ENCODE data around the gene SLC1A5. TPM values are rescaled to one million over a fixed set of nuclear protein-coding genes. Genes with fewer than 3 reads are reported as not detected.
"Not testable (repeated sequence)": the region's sequence is repeated elsewhere in the genome, so short reads cannot be mapped to it uniquely, and the experiment has no call there.

The SLC1A5 gene
- total RNA-seq, 3 donors from 2014 or later (not counting 1 experiment from before 2014, with no cell fraction given) = 11.2 to 23.1 (median 18.9) TPM

GRCh38 chr19:46812977-46813838, 24.8 kb upstream of the SLC1A5 start:
- DNase-seq (no peak), ATAC-seq (no peak)
- no peak overlapping the region for H3K4me3 ChIP-seq (ENCODE audit: low read length)
- H3K27ac ChIP-seq (ENCODE audit: low read length) = no peak overlapping the region
- TF ChIP-seq CTCF (IDR thresholded peaks at IDR 0.05) = no peak
- no peaks in the 10 kb centered on the region for H3K36me3 Mint-ChIP-seq
- no peaks in the 10 kb centered on the region for H3K4me1 Mint-ChIP-seq
- intact Hi-C loops (cut with micrococcal nuclease) = no loop called here
- no peak overlapping the region for H3K4me3 Mint-ChIP-seq
- no peaks in the 10 kb centered on the region for H3K36me3 ChIP-seq (ENCODE audit: control insufficient read depth, insufficient read depth, low read length)
- H3K27me3 ChIP-seq (ENCODE audit: control insufficient read depth, insufficient read depth, low read length) = no peaks in the 10 kb centered on the region
- no peaks in the 10 kb centered on the region for H3K9me3 Mint-ChIP-seq
- no peaks in the 10 kb centered on the region for H3K9me3 ChIP-seq (ENCODE audit: control insufficient read depth, insufficient read depth, low read length)
- H3K27ac Mint-ChIP-seq = no peak overlapping the region
- no peaks in the 10 kb centered on the region for H3K4me1 ChIP-seq (ENCODE audit: control insufficient read depth, insufficient read depth, low read length)
- WGBS (ENCODE audit: insufficient coverage) = 83% methylated on average over 24 of the region's 24 CpGs
- H3K27me3 Mint-ChIP-seq (ENCODE audit: low read depth in 2 of 2) = peaks cover 0 to 10% of the 10 kb centered on the region in 2 donors

- no peaks in the 10 kb centered on the region for H3K27me3 Mint-ChIP-seq (ENCODE audit: low read depth in 2 of 2)
- WGBS (ENCODE audit: insufficient coverage) = 88% methylated on average over 13 of the region's 13 CpGs
- H3K4me1 Mint-ChIP-seq = no peaks in the 10 kb centered on the region
- no peaks in the 10 kb centered on the region for H3K9me3 Mint-ChIP-seq
- H3K36me3 Mint-ChIP-seq = no peaks in the 10 kb centered on the region
- H3K36me3 ChIP-seq (ENCODE audit: control insufficient read depth, insufficient read depth, low read length) = no peaks in the 10 kb centered on the region
- intact Hi-C loops (cut with micrococcal nuclease) = no loop called here
- no peak for TF ChIP-seq CTCF (IDR thresholded peaks at IDR 0.05)
- H3K27ac ChIP-seq (ENCODE audit: low read length) = no peak overlapping the region
- no peaks in the 10 kb centered on the region for H3K4me1 ChIP-seq (ENCODE audit: control insufficient read depth, insufficient read depth, low read length)
- no peak for ATAC-seq
- H3K27me3 ChIP-seq (ENCODE audit: control insufficient read depth, insufficient read depth, low read length) = no peaks in the 10 kb centered on the region
- no peak overlapping the region for H3K4me3 ChIP-seq (ENCODE audit: low read length)
- H3K9me3 ChIP-seq (ENCODE audit: control insufficient read depth, insufficient read depth, low read length) = no peaks in the 10 kb centered on the region
- H3K4me3 Mint-ChIP-seq = no peak overlapping the region
- no peak overlapping the region for H3K27ac Mint-ChIP-seq
- DNase-seq = no peak
Measured at GRCh38 chr19:46809534-46810272, 21.3 kb upstream of the SLC1A5 start.

GRCh38 chr19:46806656-46807055, 18.3 kb upstream of the SLC1A5 start:
- H3K27me3 ChIP-seq (ENCODE audit: control insufficient read depth, insufficient read depth, low read length) = no peaks in the 10 kb centered on the region
- no peaks in the 10 kb centered on the region for H3K36me3 Mint-ChIP-seq
- no peaks in the 10 kb centered on the region for H3K9me3 ChIP-seq (ENCODE audit: control insufficient read depth, insufficient read depth, low read length)
- H3K36me3 ChIP-seq (ENCODE audit: control insufficient read depth, insufficient read depth, low read length) = no peaks in the 10 kb centered on the region
- no peak overlapping the region for H3K27ac ChIP-seq (ENCODE audit: low read length)
- no peaks in the 10 kb centered on the region for H3K9me3 Mint-ChIP-seq
- ATAC-seq = no peak
- no peak for TF ChIP-seq CTCF (IDR thresholded peaks at IDR 0.05)
- no peak overlapping the region for H3K4me3 ChIP-seq (ENCODE audit: low read length)
- H3K27me3 Mint-ChIP-seq (ENCODE audit: low read depth in 2 of 2) = no peaks in the 10 kb centered on the region
- WGBS (ENCODE audit: insufficient coverage) = 94% methylated on average over 7 of the region's 7 CpGs
- no peaks in the 10 kb centered on the region for H3K4me1 Mint-ChIP-seq
- no peak overlapping the region for H3K27ac Mint-ChIP-seq
- H3K4me3 Mint-ChIP-seq = no peak overlapping the region
- intact Hi-C loops (cut with micrococcal nuclease) = no loop called here
- no peaks in the 10 kb centered on the region for H3K4me1 ChIP-seq (ENCODE audit: control insufficient read depth, insufficient read depth, low read length)
- no peak for DNase-seq

- H3K36me3 Mint-ChIP-seq; H3K4me1 Mint-ChIP-seq; H3K4me3 Mint-ChIP-seq; H3K27me3 Mint-ChIP-seq (ENCODE audit: low read depth in 2 of 2); H3K9me3 Mint-ChIP-seq; DNase-seq; H3K9me3 ChIP-seq (ENCODE audit: control insufficient read depth, insufficient read depth, low read length); H3K36me3 ChIP-seq (ENCODE audit: control insufficient read depth, insufficient read depth, low read length); H3K27me3 ChIP-seq (ENCODE audit: control insufficient read depth, insufficient read depth, low read length); H3K27ac Mint-ChIP-seq; H3K4me3 ChIP-seq (ENCODE audit: low read length); H3K4me1 ChIP-seq (ENCODE audit: control insufficient read depth, insufficient read depth, low read length); ATAC-seq; intact Hi-C loops (cut with micrococcal nuclease); H3K27ac ChIP-seq (ENCODE audit: low read length): not testable (repeated sequence)
- 97% methylated on average over 3 of the region's 4 CpGs for WGBS (ENCODE audit: insufficient coverage)
Measured at GRCh38 chr19:46804432-46804831, 16.0 kb upstream of the SLC1A5 start.

Measured in natural killer cell (primary cell).